H1 (cell line): ENCODE data around the gene PIGBOS1. TPM values are rescaled to one million over a fixed set of nuclear protein-coding genes. Genes with fewer than 3 reads are reported as not detected.

Source experiments
- BRCA1 ChIP-seq: IDR thresholded peaks from 2 replicates; pipeline ENCODE4 v1.6.1; 2012; ENCODE audit warnings: low read depth, low read length, improper control_type of control experiment
- CHD2 ChIP-seq: IDR thresholded peaks from 2 replicates; pipeline ENCODE4 v1.6.1; 2012; ENCODE audit warnings: low read length, improper control_type of control experiment
- EGR1 ChIP-seq: IDR thresholded peaks from 2 replicates; pipeline ENCODE4 v1.6.1; 2011; ENCODE audit warnings: low read depth, low read length, borderline replicate concordance
- HDAC2 ChIP-seq, 2 experiments: fragments of 300-600 bp in 1 of 2; sonication (generic) in 1 of 2; IDR thresholded peaks; 2 replicates each; pipeline ENCODE4 v1.6.1; 2011 to 2012; ENCODE audit warnings: low read depth in 2 of 2, low read length in 2 of 2, mild to moderate bottlenecking in 2 of 2, moderate library complexity in 2 of 2, borderline replicate concordance in 1 of 2, inconsistent platforms in 1 of 2
- PHF8 ChIP-seq: fragments of 200-600 bp; sonication (generic); conservative IDR thresholded peaks from 2 replicates; pipeline ENCODE4 v1.7.1; 2012; ENCODE audit warnings: low read depth, mild to moderate bottlenecking, inconsistent platforms, low read length, moderate library complexity
- SIX5 ChIP-seq: IDR thresholded peaks from 2 replicates; pipeline ENCODE4 v1.6.1; 2011; ENCODE audit warnings: mild to moderate bottlenecking, low read depth, low read length
- polyA plus RNA-seq, 7 experiments: library from polyadenylated mRNA; depleted of rRNA in 3 of 7; stranded (reverse) in 5 of 7; unstranded in 2 of 7; fragments of >200 nt in 5 of 7; fragments of 200-250 nt in 2 of 7; gene quantifications; 1 replicate in 5 of 7; 2 replicates in 1 of 7; 4 replicates in 1 of 7; pipeline versions ENCODE4 v1.2.1 to v1.2.3, GENCODE V29; 2011 to 2013; ENCODE audit warnings: missing spikeins in 2 of 7, mixed read lengths in 2 of 7
- total RNA-seq: library from RNA; stranded (reverse); fragmentation: NEBNext Ultra II Directional; extraction: Animal tissue kit (Norgen Biotek cat#: 25700); gene quantifications from 2 replicates; pipeline ENCODE4 v1.2.1, GENCODE V29; 2021

The PIGBOS1 gene
- total and polyA plus RNA-seq, 2 of the 8 experiments (the other 6 are each of a cell fraction or from before 2014, with no cell fraction given) = 7.8 to 16.7 TPM

- no peak for TF ChIP-seq EGR1
- TF ChIP-seq HDAC2 (IDR thresholded peaks at IDR 0.05; ENCODE audit: borderline replicate concordance in 1 of 2, low read depth in 2 of 2, low read length in 2 of 2) = no peak
- no peak for TF ChIP-seq CHD2
- TF ChIP-seq BRCA1 = no peak
- TF ChIP-seq SIX5 = no peak
- no peak for TF ChIP-seq PHF8
- TF ChIP-seq, all 59 proteins: peak for 0
Measured at GRCh38 chr15:55283379-55284147, 35.4 kb downstream of the PIGBOS1 start (continued).
